K562 (cell line): ENCODE data around the gene ADIPOQ. TPM values are rescaled to one million over a fixed set of nuclear protein-coding genes. Genes with fewer than 3 reads are reported as not detected.
A peak's percentile ranks its signal among the peaks of the same experiment; 100 is the strongest.

ENCODE experiments used
- ATAC-seq: fragments of 200-7000 bp; cut with Tn5 transposase; 3 replicates; pipeline ENCODE4 v1.9.1; 2020; ENCODE audit warnings: moderate library complexity
- BruUV-seq: library from RNA; stranded (reverse); fragments of 400-500 nt; replicated peaks from 2 replicates; lab custom pipeline; 2021; lab: Mats Ljungman, UMichigan
- CTCF ChIA-PET: fragments of 300-600 bp; formaldehyde crosslinking; extraction: SDS; loops from one replicate; lab custom pipeline; 2021; ENCODE audit warnings: low intra/inter-chr PET ratio; lab: Yijun Ruan, JAX
- POLR2A ChIA-PET: fragments of 300-600, 350-650 bp; sonication (Branson Sonifier 250); formaldehyde crosslinking; extraction: SDS; loops from one replicate; lab custom pipeline; 2021; ENCODE audit warnings: antibody characterized with exemption, inconsistent platforms; lab: Yijun Ruan, JAX
- DNase-seq, 4 experiments: peaks; one replicate each; pipeline versions ENCODE4 v3.0.0 to v3.0.0-alpha.2; 2011 to 2018; ENCODE audit warnings: low spot score in 3 of 4, mixed read lengths in 3 of 4; ENCODE audit errors: extremely low read depth in 1 of 4
- FAIRE-seq: peaks from 2 replicates; lab custom pipeline; 2011; peaks lifted over from hg19 to GRCh38; lab: Jason Lieb, UNC
- H2AFZ ChIP-seq: 2 replicates; pipeline ENCODE4 v1.6.0; 2011; ENCODE audit warnings: low read depth, low read length, control low read depth, inconsistent platforms
- H3K27ac ChIP-seq: fragments of 200-600 bp; 3 replicates; pipeline ENCODE4 v1.8.0; 2011; ENCODE audit warnings: low read depth, mild to moderate bottlenecking, control low read depth, inconsistent platforms, low read length, moderate library complexity, mixed read lengths; ENCODE audit errors: extremely low read depth
- H3K27me3 ChIP-seq, 2 experiments: fragments of 300-600 bp in 1 of 2; 2 replicates in 1 of 2; 3 replicates in 1 of 2; pipeline versions ENCODE4 v1.6.0 to v1.8.0; 2011; ENCODE audit warnings: inconsistent platforms in 2 of 2, low read length in 2 of 2, mild to moderate bottlenecking in 1 of 2, mixed read lengths in 1 of 2, moderate library complexity in 1 of 2; ENCODE audit not compliant: control insufficient read depth in 2 of 2, insufficient read depth in 2 of 2
- H3K36me3 ChIP-seq: fragments of 300-600 bp; 3 replicates; pipeline ENCODE4 v1.8.0; 2011; ENCODE audit warnings: mild to moderate bottlenecking, low read length, inconsistent platforms; ENCODE audit not compliant: control insufficient read depth, insufficient read depth
- H3K4me1 ChIP-seq, 2 experiments: fragments of 200-600 bp in 1 of 2; replicated peaks in 1 of 2; 2 replicates in 1 of 2; 3 replicates in 1 of 2; pipeline versions ENCODE4 v1.5.1 to v1.8.0; 2011; ENCODE audit warnings: inconsistent platforms in 2 of 2, low read length in 2 of 2, mild to moderate bottlenecking in 1 of 2, mixed read lengths in 1 of 2, moderate library complexity in 1 of 2; ENCODE audit not compliant: control insufficient read depth in 2 of 2, insufficient read depth in 2 of 2
- H3K4me2 ChIP-seq: 2 replicates; pipeline ENCODE4 v1.6.1; 2011; ENCODE audit warnings: low read length, control low read depth, inconsistent platforms, mixed read lengths; ENCODE audit not compliant: insufficient read depth
- H3K4me3 ChIP-seq: fragments of 200-600 bp; sonication (generic), shearing (Covaris generic); 2 replicates; pipeline ENCODE4 v1.5.1; 2016; ENCODE audit warnings: control low read depth, inconsistent platforms
- H3K79me2 ChIP-seq: fragments of 200-600 bp; 3 replicates; pipeline ENCODE4 v1.8.0; 2011; ENCODE audit warnings: low read length, inconsistent platforms; ENCODE audit not compliant: control insufficient read depth, insufficient read depth
- H3K9ac ChIP-seq, 2 experiments: 2 replicates each; pipeline versions ENCODE4 v1.6.0 to v1.6.1; 2011; ENCODE audit warnings: low read depth in 2 of 2, low read length in 2 of 2, control low read depth in 1 of 2, inconsistent platforms in 1 of 2, mild to moderate bottlenecking in 1 of 2, mixed read lengths in 1 of 2; ENCODE audit not compliant: insufficient read depth in 1 of 2
- H3K9me1 ChIP-seq: one replicate; pipeline ENCODE4 v1.6.0; 2011; ENCODE audit warnings: inconsistent platforms, mild to moderate bottlenecking, low read length, moderate library complexity; ENCODE audit not compliant: control insufficient read depth, insufficient read depth
- H3K9me3 ChIP-seq: replicated peaks from 2 replicates; pipeline ENCODE4 v1.5.1; 2011; ENCODE audit warnings: low read depth, low read length, inconsistent platforms; ENCODE audit not compliant: control insufficient read depth, insufficient read depth
- H4K20me1 ChIP-seq: replicated peaks from 2 replicates; pipeline ENCODE4 v1.6.1; 2011; ENCODE audit warnings: low read length, inconsistent platforms, mixed read lengths; ENCODE audit not compliant: control insufficient read depth, insufficient read depth
- CC2D1A ChIP-seq: fragments of 450-650 bp; IDR thresholded peaks from 2 replicates; pipeline ENCODE4 v1.6.1; 2017; ENCODE audit warnings: mild to moderate bottlenecking
- CHD1 ChIP-seq: fragments of 200-600 bp; sonication (generic); IDR thresholded peaks from one replicate; pipeline ENCODE4 v1.6.1; 2012; ENCODE audit warnings: mild to moderate bottlenecking, moderate library complexity, low read length, inconsistent platforms
- CREB5 ChIP-seq: fragments of 250-450 bp; sonication (Bioruptor Pico); IDR thresholded peaks from 2 replicates; pipeline ENCODE4 v1.5.0; 2020; ENCODE audit warnings: mild to moderate bottlenecking
- CSDE1 ChIP-seq, 2 experiments: fragments of 450-650 bp; IDR thresholded peaks; 2 replicates each; pipeline ENCODE4 v1.6.1; 2016; ENCODE audit warnings: mild to moderate bottlenecking in 1 of 2
- GATAD2B ChIP-seq: fragments of 450-650 bp; IDR thresholded peaks from 2 replicates; pipeline ENCODE4 v1.6.1; 2017; ENCODE audit warnings: mild to moderate bottlenecking, borderline replicate concordance
- HNRNPK ChIP-seq: fragments of 200-400 bp; formaldehyde crosslinking; IDR thresholded peaks from one replicate; pipeline ENCODE4 v1.6.1; 2018; ENCODE audit warnings: mild to moderate bottlenecking, low read depth, low read length; ENCODE audit not compliant: poor library complexity, severe bottlenecking
- MLX ChIP-seq, 2 experiments: fragments of 450-650 bp in 1 of 2; sonication (generic) in 1 of 2; formaldehyde crosslinking; conservative IDR thresholded peaks; 2 replicates each; pipeline versions ENCODE4 v1.4.0 to v1.8.1; 2020 to 2022; ENCODE audit warnings: mild to moderate bottlenecking in 1 of 2, missing genetic modification reagents in 1 of 2
- NFE2L1 ChIP-seq: fragments of 450-650 bp; IDR thresholded peaks from 2 replicates; pipeline ENCODE4 v1.6.1; 2016; ENCODE audit warnings: missing genetic modification characterization, low read depth, mild to moderate bottlenecking, missing compliant biosample characterization, moderate library complexity, borderline replicate concordance
- NFRKB ChIP-seq: fragments of 450-650 bp; IDR thresholded peaks from 2 replicates; pipeline ENCODE4 v1.6.1; 2016; ENCODE audit warnings: low read depth
- STAG1 ChIP-seq: sonication (generic); formaldehyde crosslinking; IDR thresholded peaks from 2 replicates; pipeline ENCODE4 v1.5.0; 2020; ENCODE audit warnings: missing genetic modification reagents, borderline replicate concordance
- ZNF121 ChIP-seq: sonication (generic); formaldehyde crosslinking; conservative IDR thresholded peaks from 2 replicates; pipeline ENCODE4 v1.8.0; 2022; ENCODE audit warnings: missing genetic modification reagents
- ZNF3 ChIP-seq: fragments of 250-450 bp; sonication (Bioruptor Pico); IDR thresholded peaks from 2 replicates; pipeline ENCODE4 v1.5.0; 2021; ENCODE audit warnings: mild to moderate bottlenecking, moderate library complexity
- ZNF586 ChIP-seq: fragments of 450-650 bp; formaldehyde crosslinking; conservative IDR thresholded peaks from 2 replicates; pipeline ENCODE4 v1.4.0; 2020; ENCODE audit warnings: mild to moderate bottlenecking, moderate library complexity
- ZSCAN29 ChIP-seq: fragments of 450-650 bp; IDR thresholded peaks from 2 replicates; pipeline ENCODE4 v1.6.1; 2017
- WGBS: fragments of 100-300 bp; shearing (Covaris generic); methylation state at CpG from one replicate; pipeline ENCODE4 v1.1.6; 2016; ENCODE audit warnings: low coverage, mixed read lengths; ENCODE audit not compliant: insufficient coverage; ENCODE audit errors: missing lambda C conversion rate; 5-methylcytosine and 5-hydroxymethylcytosine counted together
- in situ Hi-C: fragments of 300-500 bp; cut with MboI; formaldehyde crosslinking; loops from 4 replicates; pipeline ENCODE4 v1.15.0; 2018; ENCODE audit warnings: inconsistent platforms, mixed read lengths
- intact Hi-C: fragments of 100-400 bp; cut with micrococcal nuclease; formaldehyde crosslinking; loops from 2 replicates; pipeline ENCODE4 v1.14.2; 2022
- polyA plus RNA-seq, 8 experiments: library from polyadenylated mRNA; depleted of rRNA in 4 of 8; stranded (reverse) in 5 of 8; unstranded in 3 of 8; fragments of >200 nt; fragmentation: Nextera tagmentation in 2 of 8; fragmentation: Illumina TruSeq in 1 of 8; extraction: Ambion mirVana in 2 of 8; extraction: Trizol in 1 of 8; gene quantifications; 2 replicates each; pipeline versions ENCODE4 v1.2.1 to v1.2.3, GENCODE V29; 2011 to 2014; ENCODE audit warnings: inconsistent platforms in 1 of 8, missing spikeins in 1 of 8
- total RNA-seq, 7 experiments: library from RNA; depleted of rRNA in 6 of 7; stranded (reverse); fragments of >200 nt in 6 of 7; fragmentation: Illumina TruSeq in 2 of 7; extraction: Trizol in 2 of 7; gene quantifications; 2 replicates each; pipeline versions ENCODE4 v1.2.1 to v1.2.3, GENCODE V29; 2011 to 2021; ENCODE audit warnings: low replicate concordance in 1 of 7
- TF ChIP-seq, protein P1 (sequence below): sonication (generic); IDR thresholded peaks from 2 replicates; pipeline ENCODE4 v1.6.1; 2016
- TF ChIP-seq, protein P2 (sequence below): fragments of 450-650 bp; IDR thresholded peaks from 2 replicates; pipeline ENCODE4 v1.6.1; 2016; ENCODE audit warnings: borderline replicate concordance
- TF ChIP-seq, protein P3 (sequence below): fragments of 250-450 bp; sonication (Bioruptor Pico); IDR thresholded peaks from 2 replicates; pipeline ENCODE4 v1.8.0; 2022; ENCODE audit warnings: moderate library complexity, mild to moderate bottlenecking, inconsistent platforms

The ADIPOQ gene
- total and polyA plus RNA-seq, 9 of the 15 experiments (the other 6 are each of a cell fraction or from before 2014, with no cell fraction given), result 0.01 to 0.04 (median 0.03) TPM; not detected in 4

DNA sequence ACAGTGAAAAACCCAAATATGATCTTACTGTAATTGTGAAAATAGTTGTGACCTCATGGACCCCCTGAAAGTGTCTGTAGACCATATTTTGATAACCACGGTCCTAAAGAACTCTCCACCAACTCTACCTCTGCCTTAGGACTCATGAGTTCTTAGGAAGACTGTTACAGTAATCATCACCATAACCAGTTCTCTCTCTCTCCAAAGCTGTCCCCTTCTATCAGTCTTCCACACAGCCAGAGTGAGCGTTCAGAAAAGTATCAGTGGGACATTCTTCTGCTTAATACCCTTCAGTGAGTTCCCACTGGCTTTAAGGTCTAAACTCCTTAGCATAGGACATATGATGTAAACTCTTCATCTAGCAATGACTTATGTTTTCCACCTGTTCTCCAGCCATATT, 60.2 kb downstream of the ADIPOQ start:
- no TSS peak for BruUV-seq
- intact Hi-C loops, result no loop called here
- POLR2A ChIA-PET, result no interaction called here
- TF ChIP-seq ZNF3 (CRISPR knock-in tag) (no peak), ZNF121 (no peak), CHD1 (no peak), NFRKB (0 out of 2 replicates have a peak, but pooled peaks have one; percentile 31), CC2D1A (no peak), CREB5 (CRISPR knock-in tag) (no peak), GATAD2B (no peak), STAG1 (CRISPR knock-in tag) (no peak), MLX (CRISPR knock-in tag; conservative IDR thresholded peaks at IDR 0.05) (no peak), NFE2L1 (no peak), ZNF586 (CRISPR knock-in tag) (no peak), ZSCAN29 (no peak), HNRNPK (no peak), CSDE1 (IDR thresholded peaks at IDR 0.05) (no peak)
- TF ChIP-seq, protein P1, sequence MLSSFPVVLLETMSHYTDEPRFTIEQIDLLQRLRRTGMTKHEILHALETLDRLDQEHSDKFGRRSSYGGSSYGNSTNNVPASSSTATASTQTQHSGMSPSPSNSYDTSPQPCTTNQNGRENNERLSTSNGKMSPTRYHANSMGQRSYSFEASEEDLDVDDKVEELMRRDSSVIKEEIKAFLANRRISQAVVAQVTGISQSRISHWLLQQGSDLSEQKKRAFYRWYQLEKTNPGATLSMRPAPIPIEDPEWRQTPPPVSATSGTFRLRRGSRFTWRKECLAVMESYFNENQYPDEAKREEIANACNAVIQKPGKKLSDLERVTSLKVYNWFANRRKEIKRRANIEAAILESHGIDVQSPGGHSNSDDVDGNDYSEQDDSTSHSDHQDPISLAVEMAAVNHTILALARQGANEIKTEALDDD, result peak; percentile 80
- TF ChIP-seq, protein P2, sequence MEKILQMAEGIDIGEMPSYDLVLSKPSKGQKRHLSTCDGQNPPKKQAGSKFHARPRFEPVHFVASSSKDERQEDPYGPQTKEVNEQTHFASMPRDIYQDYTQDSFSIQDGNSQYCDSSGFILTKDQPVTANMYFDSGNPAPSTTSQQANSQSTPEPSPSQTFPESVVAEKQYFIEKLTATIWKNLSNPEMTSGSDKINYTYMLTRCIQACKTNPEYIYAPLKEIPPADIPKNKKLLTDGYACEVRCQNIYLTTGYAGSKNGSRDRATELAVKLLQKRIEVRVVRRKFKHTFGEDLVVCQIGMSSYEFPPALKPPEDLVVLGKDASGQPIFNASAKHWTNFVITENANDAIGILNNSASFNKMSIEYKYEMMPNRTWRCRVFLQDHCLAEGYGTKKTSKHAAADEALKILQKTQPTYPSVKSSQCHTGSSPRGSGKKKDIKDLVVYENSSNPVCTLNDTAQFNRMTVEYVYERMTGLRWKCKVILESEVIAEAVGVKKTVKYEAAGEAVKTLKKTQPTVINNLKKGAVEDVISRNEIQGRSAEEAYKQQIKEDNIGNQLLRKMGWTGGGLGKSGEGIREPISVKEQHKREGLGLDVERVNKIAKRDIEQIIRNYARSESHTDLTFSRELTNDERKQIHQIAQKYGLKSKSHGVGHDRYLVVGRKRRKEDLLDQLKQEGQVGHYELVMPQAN, result no peak
- TF ChIP-seq, protein P3, sequence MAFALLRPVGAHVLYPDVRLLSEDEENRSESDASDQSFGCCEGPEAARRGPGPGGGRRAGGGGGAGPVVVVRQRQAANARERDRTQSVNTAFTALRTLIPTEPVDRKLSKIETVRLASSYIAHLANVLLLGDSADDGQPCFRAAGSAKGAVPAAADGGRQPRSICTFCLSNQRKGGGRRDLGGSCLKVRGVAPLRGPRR (CRISPR knock-in tag), result no peak

More for the DNA sequence above, 60.2 kb downstream of the ADIPOQ start:
- no peaks in the 10 kb centered on the region for H4K20me1 ChIP-seq
- no peak overlapping the region for H3K4me3 ChIP-seq
- H2AFZ ChIP-seq, result peak overlapping the region; percentile 51
- no peaks in the 10 kb centered on the region for H3K36me3 ChIP-seq
- CTCF ChIA-PET, result no interaction called here
- in situ Hi-C loops, result no loop called here
- no peaks in the 10 kb centered on the region for H3K9me1 ChIP-seq
- no peaks in the 10 kb centered on the region for H3K9me3 ChIP-seq
- H3K9ac ChIP-seq, result no peak overlapping the region
- H3K79me2 ChIP-seq, result no peaks in the 10 kb centered on the region
- H3K4me2 ChIP-seq, result no peak overlapping the region
- ATAC-seq (peak; percentile 81), FAIRE-seq (peak; percentile 19), DNase-seq (no peak)
- 0 out of 3 replicates have a peak overlapping the region, but pooled peaks have one; percentile 8 for H3K27ac ChIP-seq
- peaks cover 3 to 19% of the 10 kb centered on the region in 2 experiments; a peak in 3 of 5 replicates for H3K4me1 ChIP-seq
- 21% methylated on average over 2 of the region's 2 CpGs for WGBS
- no peaks in the 10 kb centered on the region for H3K27me3 ChIP-seq
